ENCODE data around the gene SPECC1.

DNA sequence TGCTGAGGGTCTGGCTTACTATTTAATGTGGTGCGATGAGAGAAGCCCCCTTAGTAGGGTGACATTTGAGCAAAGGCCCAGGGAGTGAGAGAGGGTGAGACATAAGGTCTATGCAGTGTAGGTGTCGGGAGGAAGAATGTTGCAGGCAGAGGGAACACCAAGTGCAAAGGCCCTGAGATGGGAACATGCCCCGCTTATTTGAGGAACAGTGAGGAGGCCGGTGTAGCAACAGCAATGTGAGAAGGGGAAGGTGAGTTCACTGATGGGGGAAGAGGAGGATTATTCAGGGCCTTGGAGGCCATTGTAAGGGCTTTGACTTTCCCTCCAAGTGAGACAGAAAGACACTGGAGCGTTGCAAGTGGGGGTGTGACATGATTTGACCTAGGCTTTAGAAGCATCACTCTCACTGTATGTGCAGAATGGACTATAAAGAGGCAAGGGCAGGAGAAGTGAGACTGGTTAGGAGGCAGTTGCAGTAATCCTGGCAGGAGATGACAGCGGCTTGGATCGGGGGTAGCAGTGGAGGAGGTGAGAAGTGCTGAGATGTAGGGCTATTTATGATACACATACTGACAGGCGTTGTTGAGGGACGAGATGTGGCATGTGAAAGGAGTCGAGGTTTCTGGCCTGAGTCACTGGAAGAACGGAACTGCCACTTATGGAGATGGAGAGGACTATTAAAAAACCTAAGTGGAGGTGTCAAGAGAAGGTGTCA lies 145.3 kb downstream of the SPECC1 start:
- TF ChIP-seq RAD21 (IDR thresholded peaks at IDR 0.05; ENCODE audit: low read length) (no peak), TEAD4 (IDR thresholded peaks at IDR 0.05; ENCODE audit: borderline replicate concordance, insufficient read depth) (no peak)
- TF ChIP-seq, protein P1, sequence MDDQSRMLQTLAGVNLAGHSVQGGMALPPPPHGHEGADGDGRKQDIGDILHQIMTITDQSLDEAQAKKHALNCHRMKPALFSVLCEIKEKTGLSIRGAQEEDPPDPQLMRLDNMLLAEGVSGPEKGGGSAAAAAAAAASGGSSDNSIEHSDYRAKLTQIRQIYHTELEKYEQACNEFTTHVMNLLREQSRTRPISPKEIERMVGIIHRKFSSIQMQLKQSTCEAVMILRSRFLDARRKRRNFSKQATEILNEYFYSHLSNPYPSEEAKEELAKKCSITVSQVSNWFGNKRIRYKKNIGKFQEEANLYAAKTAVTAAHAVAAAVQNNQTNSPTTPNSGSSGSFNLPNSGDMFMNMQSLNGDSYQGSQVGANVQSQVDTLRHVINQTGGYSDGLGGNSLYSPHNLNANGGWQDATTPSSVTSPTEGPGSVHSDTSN (IDR thresholded peaks at IDR 0.05), result no peak
- TF ChIP-seq, protein P2, sequence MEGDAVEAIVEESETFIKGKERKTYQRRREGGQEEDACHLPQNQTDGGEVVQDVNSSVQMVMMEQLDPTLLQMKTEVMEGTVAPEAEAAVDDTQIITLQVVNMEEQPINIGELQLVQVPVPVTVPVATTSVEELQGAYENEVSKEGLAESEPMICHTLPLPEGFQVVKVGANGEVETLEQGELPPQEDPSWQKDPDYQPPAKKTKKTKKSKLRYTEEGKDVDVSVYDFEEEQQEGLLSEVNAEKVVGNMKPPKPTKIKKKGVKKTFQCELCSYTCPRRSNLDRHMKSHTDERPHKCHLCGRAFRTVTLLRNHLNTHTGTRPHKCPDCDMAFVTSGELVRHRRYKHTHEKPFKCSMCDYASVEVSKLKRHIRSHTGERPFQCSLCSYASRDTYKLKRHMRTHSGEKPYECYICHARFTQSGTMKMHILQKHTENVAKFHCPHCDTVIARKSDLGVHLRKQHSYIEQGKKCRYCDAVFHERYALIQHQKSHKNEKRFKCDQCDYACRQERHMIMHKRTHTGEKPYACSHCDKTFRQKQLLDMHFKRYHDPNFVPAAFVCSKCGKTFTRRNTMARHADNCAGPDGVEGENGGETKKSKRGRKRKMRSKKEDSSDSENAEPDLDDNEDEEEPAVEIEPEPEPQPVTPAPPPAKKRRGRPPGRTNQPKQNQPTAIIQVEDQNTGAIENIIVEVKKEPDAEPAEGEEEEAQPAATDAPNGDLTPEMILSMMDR (IDR thresholded peaks at IDR 0.05), result no peak
